Fibroblast of lung (primary cell): Measurements from ENCODE around the gene KRT4. TPM values are rescaled to one million over a fixed set of nuclear protein-coding genes. Genes with fewer than 3 reads are reported as not detected.

ENCODE experiments used
- DNase-seq, 2 donors: peaks; one replicate each; pipeline versions ENCODE4 v3.0.0 to v3.0.0-alpha.2; 2010; ENCODE audit warnings: low read depth in 2 of 2
- H2AFZ ChIP-seq: 2 replicates; pipeline ENCODE4 v1.5.1; 2012; ENCODE audit warnings: low read length, control low read depth, inconsistent platforms
- H3K27ac ChIP-seq: 2 replicates; pipeline ENCODE4 v1.5.1; 2011; ENCODE audit warnings: low read length, control low read depth; ENCODE audit not compliant: insufficient read depth
- H3K27me3 ChIP-seq: 2 replicates; pipeline ENCODE4 v1.5.1; 2011; ENCODE audit warnings: mild to moderate bottlenecking, low read length; ENCODE audit not compliant: control insufficient read depth, insufficient read depth
- H3K36me3 ChIP-seq: 2 replicates; pipeline ENCODE4 v1.5.1; 2011; ENCODE audit warnings: low read length; ENCODE audit not compliant: control insufficient read depth, insufficient read depth
- H3K4me1 ChIP-seq: 2 replicates; pipeline ENCODE4 v1.5.1; 2011; ENCODE audit warnings: low read length; ENCODE audit not compliant: control insufficient read depth, insufficient read depth; ENCODE audit errors: extremely low read depth
- H3K4me2 ChIP-seq: 2 replicates; pipeline ENCODE4 v1.5.1; 2011; ENCODE audit warnings: low read length, control low read depth; ENCODE audit not compliant: insufficient read depth; ENCODE audit errors: extremely low read depth
- H3K4me3 ChIP-seq, 4 experiments: fragments of 200-600 bp in 1 of 4; sonication (generic) in 1 of 4; replicated peaks in 1 of 4; 2 replicates each; pipeline ENCODE4 v1.5.1; 2011 to 2016; ENCODE audit warnings: low read length in 4 of 4, low read depth in 3 of 4, mild to moderate bottlenecking in 3 of 4, control low read depth in 2 of 4, inconsistent platforms in 1 of 4, mixed read lengths in 1 of 4; ENCODE audit not compliant: insufficient read depth in 1 of 4; ENCODE audit errors: control extremely low read depth in 1 of 4
- H3K79me2 ChIP-seq: 2 replicates; pipeline ENCODE4 v1.5.1; 2012; ENCODE audit warnings: mild to moderate bottlenecking, low read length, inconsistent platforms; ENCODE audit not compliant: control insufficient read depth, insufficient read depth
- H3K9ac ChIP-seq: 2 replicates; pipeline ENCODE4 v1.5.1; 2011; ENCODE audit warnings: mild to moderate bottlenecking, low read length, control low read depth; ENCODE audit not compliant: insufficient read depth
- H3K9me3 ChIP-seq: 2 replicates; pipeline ENCODE4 v1.5.1; 2012; ENCODE audit warnings: low read depth, low read length; ENCODE audit not compliant: control insufficient read depth, insufficient read depth
- H4K20me1 ChIP-seq: 2 replicates; pipeline ENCODE4 v1.5.1; 2011; ENCODE audit warnings: low read length; ENCODE audit not compliant: control insufficient read depth, insufficient read depth; ENCODE audit errors: extremely low read depth
- CTCF ChIP-seq, 2 donors: IDR thresholded peaks in 1 of 2; conservative IDR thresholded peaks in 1 of 2; 1 replicate in 1 of 2; 2 replicates in 1 of 2; pipeline ENCODE4 v1.5.1; 2011 to 2012; ENCODE audit warnings: low read length in 2 of 2, control low read depth in 1 of 2, inconsistent platforms in 1 of 2, low read depth in 1 of 2, mild to moderate bottlenecking in 1 of 2
- EZH2 ChIP-seq: IDR thresholded peaks from 2 replicates; pipeline ENCODE4 v1.5.1; 2012; ENCODE audit warnings: low read length, control low read depth, mild to moderate bottlenecking; ENCODE audit errors: missing control alignments
- polyA plus RNA-seq, 2 donors: library from polyadenylated mRNA; depleted of rRNA in 1 of 2; stranded (reverse) in 1 of 2; unstranded in 1 of 2; fragments of >200 nt; gene quantifications; 2 replicates each; pipeline ENCODE4 v1.2.1, GENCODE V29; 2011 to 2012; ENCODE audit warnings: missing spikeins in 1 of 2
- total RNA-seq: library from RNA; depleted of rRNA; stranded (reverse); fragments of >200 nt; gene quantifications from 2 replicates; pipeline ENCODE4 v1.2.1, GENCODE V29; 2014

Gene KRT4
- total and polyA plus RNA-seq, 2 donors (not counting 1 experiment from before 2014, with no cell fraction given) = under 0.01 to 0.23 TPM

DNA sequence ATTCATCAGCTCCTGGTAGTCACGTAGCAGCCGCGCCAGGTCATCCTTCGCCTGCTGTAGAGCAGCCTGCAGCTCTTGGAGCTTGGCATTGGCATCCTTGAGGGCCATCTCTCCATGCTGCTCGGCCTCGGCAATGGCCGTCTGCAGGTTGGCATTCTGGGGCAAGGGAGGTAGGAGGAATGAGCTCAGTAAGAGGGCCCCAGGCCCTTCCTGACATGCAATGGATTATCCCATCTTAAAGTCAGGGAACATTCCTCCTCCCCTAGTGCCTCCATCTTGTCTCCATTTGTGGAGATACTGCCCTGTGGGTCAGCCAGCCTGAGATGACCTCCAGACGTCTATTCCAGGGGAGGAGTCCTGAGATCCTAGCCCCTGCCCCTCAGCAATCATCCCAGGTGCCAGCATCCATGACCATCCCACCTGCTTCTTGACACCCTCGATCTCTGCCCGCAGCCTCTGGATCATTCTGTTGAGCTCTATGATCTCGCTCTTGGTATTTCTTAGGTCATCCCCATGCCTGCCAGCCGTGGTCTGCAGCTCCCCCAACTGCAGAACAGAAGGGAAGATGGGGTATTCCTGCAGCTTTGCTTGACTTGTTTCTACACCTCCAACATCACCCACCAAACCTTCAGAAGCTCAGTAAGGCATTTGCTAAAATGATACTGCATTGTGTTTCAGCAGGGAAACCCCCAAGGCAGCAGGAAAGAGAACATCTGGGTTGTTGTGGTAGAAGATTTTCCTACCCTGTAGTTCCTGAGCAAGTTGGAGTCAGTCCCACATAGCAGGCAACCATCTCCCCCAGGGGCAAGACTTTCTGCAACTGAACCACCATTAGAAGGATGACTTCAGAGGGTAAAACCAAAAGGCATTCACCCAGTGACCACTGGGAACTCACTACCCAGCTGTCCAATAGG lies 22.4 kb downstream of the KRT4 start:
- TF ChIP-seq CTCF (conservative IDR thresholded peaks at IDR 0.05 in 1 of 2, IDR thresholded peaks at IDR 0.05 in 1 of 2; ENCODE audit: low read depth in 1 of 2, low read length in 2 of 2) = no peak
- no peak for TF ChIP-seq EZH2
- DNase-seq = no peak

DNA sequence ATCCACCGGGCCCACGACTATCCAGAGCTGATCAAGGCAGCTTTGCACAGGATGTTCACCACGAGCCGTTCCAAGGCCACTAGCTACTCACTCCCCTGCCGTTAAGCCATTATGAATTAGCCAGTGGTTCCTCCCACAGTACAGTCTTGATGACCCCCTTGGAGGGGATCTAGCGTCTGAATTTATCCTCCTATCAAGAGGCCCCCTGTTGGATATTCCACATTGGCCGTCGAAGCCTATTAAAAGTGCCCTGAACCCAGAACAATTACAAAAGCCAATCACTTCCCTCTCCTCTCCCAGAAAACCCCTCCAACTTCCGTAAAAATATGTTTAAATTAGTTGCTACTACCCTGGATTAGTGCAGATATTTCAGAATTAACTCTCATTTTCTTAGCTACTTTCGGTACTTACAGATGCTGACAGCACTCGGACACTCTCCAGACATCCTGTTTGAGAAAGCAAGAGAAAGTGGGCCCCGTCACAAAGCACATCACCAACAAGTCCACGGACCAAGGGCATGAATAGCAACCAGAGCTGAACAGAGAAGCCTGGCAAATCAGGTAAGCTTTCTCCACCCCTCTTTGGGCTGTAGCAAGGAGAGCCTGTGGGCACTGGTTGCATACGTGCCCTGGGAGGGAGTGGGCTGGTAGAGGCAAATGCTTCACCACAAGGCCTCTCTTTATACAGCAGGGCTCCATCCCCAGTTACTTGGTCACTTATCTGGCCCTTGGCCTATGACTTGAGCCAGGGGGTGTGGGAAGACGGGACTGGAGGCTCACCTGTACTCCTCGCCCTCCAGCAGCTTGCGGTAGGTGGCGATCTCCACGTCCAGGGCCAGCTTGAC lies 23.3 kb downstream of the KRT4 start:
- DNase-seq = no peak
- Histone ChIP-seq H3K4me1 (no peaks in the 10 kb centered on the region), H3K27me3 (peaks cover 17% of the 10 kb centered on the region), H3K27ac (no peak overlapping the region), H3K4me3 (no peak overlapping the region), H3K9me3 (no peaks in the 10 kb centered on the region), H2AFZ (no peak overlapping the region), H3K4me2 (no peak overlapping the region), H3K36me3 (no peaks in the 10 kb centered on the region), H3K79me2 (no peaks in the 10 kb centered on the region), H3K9ac (no peak overlapping the region), H4K20me1 (no peaks in the 10 kb centered on the region)
- TF ChIP-seq CTCF (conservative IDR thresholded peaks at IDR 0.05 in 1 of 2, IDR thresholded peaks at IDR 0.05 in 1 of 2; ENCODE audit: low read depth in 1 of 2, low read length in 2 of 2) (no peak), EZH2 (no peak)

More for the DNA sequence above, 22.4 kb downstream of the KRT4 start:
- H3K4me2 ChIP-seq = no peak overlapping the region
- no peak overlapping the region for H2AFZ ChIP-seq
- H3K36me3 ChIP-seq = no peaks in the 10 kb centered on the region
- H3K79me2 ChIP-seq = no peaks in the 10 kb centered on the region
- H3K9ac ChIP-seq = no peak overlapping the region
- H3K27ac ChIP-seq = no peak overlapping the region
- peaks cover 17% of the 10 kb centered on the region for H3K27me3 ChIP-seq
- H3K4me3 ChIP-seq = no peak overlapping the region
- no peaks in the 10 kb centered on the region for H3K4me1 ChIP-seq
- H3K9me3 ChIP-seq = no peaks in the 10 kb centered on the region
- no peaks in the 10 kb centered on the region for H4K20me1 ChIP-seq
